ENCODE data around the gene LSM2.

GRCh38 chr6:31844507-31844906 is 37.7 kb upstream of the LSM2 start:
- no peak for TF ChIP-seq CTCF (conservative IDR thresholded peaks at IDR 0.05; ENCODE audit: low read length)
- no peak for TF ChIP-seq EZH2phosphoT487 (IDR thresholded peaks at IDR 0.05; ENCODE audit: borderline replicate concordance, low read depth, low read length)
